D721Med (cell line): ENCODE results near the gene ELFN2.
"Not testable (repeated sequence)": the region's sequence is repeated elsewhere in the genome, so short reads cannot be mapped to it uniquely, and the experiment has no call there.

Experiments used
- DNase-seq: peaks from one replicate; pipeline ENCODE4 v3.0.0; 2011; ENCODE audit warnings: low spot score; ENCODE audit not compliant: insufficient read length
- FAIRE-seq: peaks from 2 replicates; lab custom pipeline; 2011; peaks lifted over from hg19 to GRCh38; lab: Jason Lieb, UNC
- CTCF ChIP-seq: IDR thresholded peaks from 2 replicates; pipeline ENCODE4 v1.5.1; 2012; ENCODE audit warnings: mild to moderate bottlenecking, control low read depth; ENCODE audit not compliant: insufficient read depth; ENCODE audit errors: missing control alignments

ELFN2 gene

GRCh38 chr22:37470087-37470445, 42.8 kb upstream of the ELFN2 start:
- no peak for TF ChIP-seq CTCF
- DNase-seq: no peak
- FAIRE-seq: no peak

- DNase-seq: no peak
- TF ChIP-seq CTCF: no peak
- FAIRE-seq: no peak
These were observed 42.3 kb upstream of the ELFN2 start for GRCh38 chr22:37469416-37470086.

- not testable (repeated sequence) for FAIRE-seq, DNase-seq
These were observed 41.0 kb upstream of the ELFN2 start for GRCh38 chr22:37468201-37468695.

GRCh38 chr22:37467391-37467955, 40.2 kb upstream of the ELFN2 start:
- FAIRE-seq (no peak), DNase-seq (no peak)
- no peak for TF ChIP-seq CTCF

- DNase-seq: no peak
- TF ChIP-seq CTCF: no peak
- no peak for FAIRE-seq
These were observed 36.9 kb upstream of the ELFN2 start for GRCh38 chr22:37464181-37464580.

GRCh38 chr22:37462983-37463382, 35.7 kb upstream of the ELFN2 start:
- FAIRE-seq (no peak), DNase-seq (no peak)
- TF ChIP-seq CTCF: no peak

GRCh38 chr22:37462436-37462835, 35.2 kb upstream of the ELFN2 start:
- FAIRE-seq (no peak), DNase-seq (no peak)
- no peak for TF ChIP-seq CTCF
